GM21390 (cell line): Measurements from ENCODE around the gene A3GALT2.

Source experiments
- ATAC-seq: cut with Tn5 transposase; IDR thresholded peaks from one replicate; pipeline ENCODE4 v1.9.1; 2021; ENCODE audit not compliant: unreplicated experiment

Gene A3GALT2

GRCh38 chr1:33350611-33351280, 29.8 kb upstream of the A3GALT2 start:
- ATAC-seq = no peak

DNA sequence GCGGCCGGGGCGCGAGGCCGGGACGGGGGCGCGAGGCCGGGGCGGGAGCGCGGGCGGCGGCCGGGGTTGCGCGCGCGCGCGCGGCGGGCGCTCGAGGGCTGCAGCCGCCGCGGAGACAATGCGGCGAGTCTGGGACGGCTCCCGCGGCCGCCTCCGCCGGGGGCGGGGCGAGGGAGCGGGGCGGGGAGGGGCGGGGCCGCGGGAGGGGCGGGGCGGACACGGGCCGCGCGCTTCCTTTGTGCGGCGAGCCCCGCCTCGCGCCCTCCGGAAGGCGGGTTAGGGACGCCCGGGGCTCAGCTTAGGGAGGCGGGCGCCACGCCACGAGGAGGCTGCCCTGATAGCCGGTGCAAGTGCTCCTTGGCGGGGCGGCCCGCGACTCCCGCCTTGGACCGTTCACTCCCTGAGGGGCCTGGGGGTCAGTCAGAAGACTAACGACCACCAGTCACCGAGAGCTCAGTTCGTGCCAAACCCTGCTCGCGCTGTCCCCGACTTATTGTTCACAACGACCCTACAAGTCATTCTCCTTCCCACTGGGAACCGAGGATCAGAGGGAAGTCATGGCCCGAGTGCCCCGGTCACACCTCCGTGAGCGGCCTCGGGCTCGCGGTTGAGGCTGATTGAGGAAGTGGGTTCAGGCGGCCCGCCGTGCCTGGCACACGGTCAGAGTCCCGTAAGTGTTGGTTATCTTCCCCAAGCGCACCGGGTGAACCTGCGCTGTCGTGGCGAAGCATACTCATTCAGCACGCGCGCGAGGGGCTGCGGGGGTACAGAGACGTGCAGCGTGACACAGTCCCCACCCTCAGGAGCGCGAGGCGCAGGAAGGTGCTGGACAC, 29.1 kb upstream of the A3GALT2 start:
- peak; percentile 69 for ATAC-seq

DNA sequence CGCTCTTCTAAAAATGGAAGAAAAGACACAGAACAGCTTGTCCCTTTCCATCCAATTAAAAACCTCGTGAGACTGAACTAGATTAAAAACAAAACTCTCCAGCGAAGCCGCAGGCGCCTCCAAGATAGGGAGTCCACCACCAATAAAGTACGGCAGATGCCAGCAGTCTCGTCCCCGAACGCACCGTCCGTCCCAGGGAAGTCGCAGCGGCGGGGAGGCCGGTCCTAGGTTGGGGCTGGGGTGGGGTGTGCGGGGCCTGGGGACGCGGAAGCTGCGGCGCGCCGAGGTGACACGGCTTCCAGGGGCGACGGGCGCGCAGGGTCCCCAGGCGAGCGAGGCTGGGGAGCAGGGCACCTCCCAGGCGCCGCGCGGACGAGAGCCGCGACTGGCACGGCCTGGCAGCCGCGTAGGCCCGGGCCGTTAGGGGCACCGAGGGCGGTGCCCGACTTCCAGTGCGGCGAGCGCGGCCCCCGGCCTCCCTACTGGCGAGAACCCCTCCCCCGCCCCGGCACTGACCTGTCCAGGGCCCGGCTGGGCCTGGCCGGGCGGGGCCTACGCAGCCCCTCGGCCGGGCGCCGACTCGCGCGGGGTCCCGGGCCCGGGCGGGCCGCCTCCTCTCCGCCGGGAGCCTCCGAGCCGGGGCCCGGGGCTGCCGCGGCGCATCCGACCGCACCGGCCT, 28.3 kb upstream of the A3GALT2 start:
- peak; percentile 33 for ATAC-seq

DNA sequence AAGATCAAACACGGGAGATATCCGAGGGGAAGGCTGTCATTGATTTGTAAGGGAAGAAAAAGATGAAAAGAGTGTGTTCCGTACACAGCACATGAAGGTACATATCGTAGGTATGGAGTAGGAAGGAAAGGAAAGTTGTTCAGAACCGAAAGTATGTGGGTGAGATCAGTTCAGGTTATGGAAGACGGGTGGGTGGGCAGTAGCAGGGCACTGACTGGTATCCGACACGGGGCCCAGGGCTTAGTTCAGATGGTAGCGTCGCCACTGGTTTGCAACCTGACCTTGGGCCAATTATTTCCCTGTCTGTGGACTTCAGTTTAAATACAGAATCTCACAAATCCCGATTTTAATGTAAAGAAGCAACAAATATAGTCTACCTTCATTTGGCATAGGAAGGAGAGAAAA, 27.8 kb upstream of the A3GALT2 start:
- no peak for ATAC-seq

GRCh38 chr1:33348194-33348593, 27.3 kb upstream of the A3GALT2 start:
- no peak for ATAC-seq

- ATAC-seq = no peak
Measured at GRCh38 chr1:33347650-33347992, 26.7 kb upstream of the A3GALT2 start.

GRCh38 chr1:33346927-33347649, 26.2 kb upstream of the A3GALT2 start:
- no peak for ATAC-seq

- no peak for ATAC-seq
Measured at GRCh38 chr1:33346533-33346926, 25.6 kb upstream of the A3GALT2 start.

DNA sequence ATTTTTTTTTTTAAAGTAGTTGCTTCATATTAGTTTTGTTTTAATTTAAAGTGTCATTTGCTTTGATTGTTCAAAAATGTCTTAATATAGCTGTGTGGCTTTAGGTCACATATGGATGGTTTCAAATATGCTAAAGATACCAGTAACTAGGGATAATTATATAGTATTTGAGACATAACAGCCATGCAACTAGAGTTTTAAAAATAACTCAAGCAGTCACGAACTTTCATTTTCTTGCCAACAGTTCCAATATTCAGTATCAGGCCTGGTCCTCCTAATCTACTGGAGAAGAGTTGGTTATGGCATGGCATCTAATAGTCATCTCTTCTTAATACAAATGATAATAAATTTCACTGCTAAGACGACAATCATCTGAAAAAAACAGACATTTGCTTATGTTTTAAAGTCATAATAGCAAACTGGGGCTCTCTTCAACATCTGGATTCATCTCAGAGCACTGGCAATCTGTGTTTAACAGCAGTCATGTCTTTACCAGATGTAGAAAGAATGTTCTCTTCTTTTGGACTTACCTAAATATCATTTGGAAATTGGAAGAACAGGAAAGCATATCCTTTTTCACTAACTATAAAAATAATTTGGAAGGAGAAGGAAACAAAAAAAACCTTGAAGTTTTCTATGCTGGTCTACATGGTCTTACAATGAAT, 24.1 kb upstream of the A3GALT2 start:
- no peak for ATAC-seq

DNA sequence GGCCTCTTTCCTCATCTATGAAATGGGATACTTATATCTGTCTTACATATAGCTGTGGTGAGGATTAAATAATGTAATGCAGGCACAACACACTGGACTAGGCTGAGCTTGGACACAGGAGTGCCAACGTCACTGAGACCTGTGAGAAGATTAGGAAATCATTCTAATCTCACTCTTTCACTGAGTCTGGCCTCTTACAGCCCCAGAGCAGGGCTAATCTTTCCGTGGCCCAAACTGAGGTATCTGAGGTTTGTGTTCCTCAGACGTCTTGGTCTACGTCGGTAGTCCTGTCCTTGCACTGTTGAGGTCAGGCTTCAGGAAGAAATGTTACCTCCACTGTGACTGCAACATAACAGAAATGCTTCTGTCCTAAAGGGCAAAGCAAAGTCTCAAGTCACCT, 22.6 kb upstream of the A3GALT2 start:
- ATAC-seq = no peak

- no peak for ATAC-seq
Measured at GRCh38 chr1:33342041-33342723, 21.3 kb upstream of the A3GALT2 start.

DNA sequence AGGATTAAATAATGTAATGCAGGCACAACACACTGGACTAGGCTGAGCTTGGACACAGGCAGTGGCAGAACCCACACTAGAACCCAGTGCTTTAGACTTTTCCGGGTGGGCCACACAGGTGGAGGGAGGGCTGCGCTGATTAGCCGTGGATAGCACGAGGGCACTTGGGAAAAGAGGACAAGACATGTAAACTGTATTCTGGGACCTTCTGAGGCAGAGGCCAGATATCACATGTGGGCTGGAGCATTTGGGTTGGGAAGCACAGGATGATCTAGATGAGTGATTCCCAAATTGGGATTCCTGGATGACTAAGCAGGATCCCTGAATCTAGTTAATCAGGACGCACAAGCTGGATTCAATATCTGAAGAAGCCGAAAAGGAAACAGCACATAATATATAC, 20.3 kb upstream of the A3GALT2 start:
- ATAC-seq = no peak

GRCh38 chr1:33339413-33339812, 18.5 kb upstream of the A3GALT2 start:
- no peak for ATAC-seq

- no peak for ATAC-seq
Measured at GRCh38 chr1:33338440-33339211, 17.7 kb upstream of the A3GALT2 start.

- no peak for ATAC-seq
Measured at GRCh38 chr1:33338048-33338439, 17.1 kb upstream of the A3GALT2 start.

- ATAC-seq = no peak
Measured at GRCh38 chr1:33337441-33337840, 16.5 kb upstream of the A3GALT2 start.

GRCh38 chr1:33336580-33336979, 15.7 kb upstream of the A3GALT2 start:
- ATAC-seq = no peak

DNA sequence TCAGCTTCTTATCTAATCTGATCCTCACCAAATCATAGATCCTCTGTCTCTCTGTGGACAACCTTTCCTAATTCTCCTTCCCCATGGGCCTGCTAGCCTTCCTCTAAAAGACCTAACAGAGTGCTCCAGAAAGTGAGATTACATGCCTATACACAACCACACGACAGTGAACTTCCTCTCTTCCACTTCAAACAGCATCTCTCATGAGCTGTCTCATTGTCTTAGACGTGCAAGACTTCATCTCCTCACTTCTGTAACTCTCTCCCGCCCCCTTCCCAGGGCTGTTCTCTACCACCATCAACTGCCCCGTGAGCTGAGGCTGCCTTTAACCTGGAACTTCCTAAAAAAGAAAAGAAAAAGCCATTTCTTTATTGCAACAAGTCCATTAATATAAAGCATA, 14.1 kb upstream of the A3GALT2 start:
- ATAC-seq = no peak

DNA sequence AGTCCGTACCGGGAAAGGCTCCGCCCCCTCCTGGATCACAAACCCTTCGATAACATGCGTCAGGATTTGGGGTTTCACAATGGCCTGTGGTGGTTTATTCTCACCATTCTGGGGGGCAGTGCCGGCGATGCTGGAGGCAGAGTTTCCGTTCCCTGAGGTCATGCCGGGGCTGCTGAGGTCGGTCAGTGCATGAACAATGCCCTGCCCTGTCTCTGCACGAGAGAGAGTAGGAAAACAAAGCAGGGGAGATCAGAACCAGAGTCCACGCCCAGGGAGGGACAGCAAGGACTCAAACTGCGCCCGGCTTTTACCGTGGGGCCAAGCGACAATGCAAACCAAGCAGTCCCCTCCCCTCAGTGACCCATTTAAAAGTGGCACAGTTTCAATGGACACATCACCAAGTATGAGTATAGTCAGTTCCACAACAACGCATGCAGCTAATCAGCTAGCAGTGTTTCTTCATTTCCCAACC, 13.2 kb upstream of the A3GALT2 start:
- ATAC-seq = no peak
